Ureter (tissue), 1 donor: ENCODE results near the gene PLSCR4. TPM values are rescaled to one million over a fixed set of nuclear protein-coding genes. Genes with fewer than 3 reads are reported as not detected.

Source experiments
- DNase-seq: peaks from one replicate; pipeline ENCODE4 v3.0.0-alpha.2; 2020; ENCODE audit warnings: low spot score
- total RNA-seq: library from RNA; stranded (reverse); gene quantifications from one replicate; pipeline ENCODE4 v1.2.4, GENCODE V29; 2023
- donor health status: DM: yes; HTN: yes; CAD: no.

Gene PLSCR4
- total RNA-seq, 1 donor from 2014 or later: 26.6 TPM

DNA sequence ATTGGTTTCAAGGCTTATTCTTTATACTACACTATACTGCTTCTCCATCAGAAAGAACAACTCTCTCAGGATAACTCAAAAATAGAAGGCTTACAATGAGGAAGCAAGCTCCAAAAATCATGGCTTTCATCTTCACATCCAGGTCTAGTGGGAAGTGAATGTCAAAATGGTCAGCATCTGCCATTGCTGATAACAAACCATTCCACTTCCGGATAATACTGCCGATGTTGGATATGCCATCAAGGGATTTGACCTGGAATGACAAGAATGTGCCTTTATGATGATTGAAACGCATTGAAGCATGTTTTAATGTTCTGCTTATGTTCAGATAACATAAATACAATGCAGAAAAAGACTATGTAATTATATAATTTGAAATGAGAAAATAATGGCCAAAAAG lies 55.9 kb downstream of the PLSCR4 start:
- no peak for DNase-seq

DNA sequence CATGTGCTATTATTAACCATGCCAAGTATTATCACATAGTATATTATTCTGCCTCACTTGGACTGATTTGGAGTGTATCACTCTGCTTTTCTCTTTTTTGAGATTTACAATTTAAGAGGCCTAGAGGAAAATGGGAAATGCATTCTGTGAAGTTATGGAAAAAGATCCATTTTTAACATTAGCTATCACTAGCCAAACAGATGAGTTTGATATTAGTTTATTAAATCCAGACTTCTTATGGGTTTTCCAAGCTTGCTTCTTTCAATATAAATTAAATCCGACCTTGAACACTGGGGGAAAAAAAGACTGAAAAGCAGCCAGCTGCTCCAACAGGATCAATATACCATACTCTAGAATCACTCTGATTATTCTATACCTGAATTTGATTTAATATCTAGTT lies 59.9 kb downstream of the PLSCR4 start:
- no peak for DNase-seq

DNA sequence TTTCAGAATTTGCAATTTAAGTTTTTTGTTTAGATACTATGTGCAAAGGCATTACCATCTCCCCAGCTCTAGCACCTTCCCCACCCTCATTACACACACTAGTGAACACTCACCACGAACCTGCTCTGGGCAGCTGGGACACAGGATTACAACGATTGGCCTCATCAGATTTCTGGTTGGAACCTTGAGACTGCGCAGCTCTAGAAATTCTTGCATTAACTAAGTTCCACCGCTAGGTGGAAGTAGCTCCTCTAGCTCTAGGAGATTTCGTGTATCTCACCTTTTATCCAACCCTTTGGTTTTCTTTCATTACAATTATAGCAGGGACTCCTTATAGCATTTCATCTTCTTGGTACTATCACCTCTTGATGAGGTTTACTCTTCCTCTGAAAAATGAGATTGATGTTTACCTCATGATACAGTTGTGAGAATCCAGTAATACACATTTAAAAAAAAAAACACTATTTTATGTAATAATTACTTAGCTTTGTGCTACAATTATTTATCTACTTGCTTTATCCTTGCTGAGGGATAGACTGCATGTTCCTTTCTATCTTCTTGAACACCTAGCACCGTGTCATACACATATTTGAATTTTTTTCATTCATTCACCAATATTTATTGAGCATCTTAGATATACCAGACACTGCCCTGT lies 61.3 kb downstream of the PLSCR4 start:
- no peak for DNase-seq

DNA sequence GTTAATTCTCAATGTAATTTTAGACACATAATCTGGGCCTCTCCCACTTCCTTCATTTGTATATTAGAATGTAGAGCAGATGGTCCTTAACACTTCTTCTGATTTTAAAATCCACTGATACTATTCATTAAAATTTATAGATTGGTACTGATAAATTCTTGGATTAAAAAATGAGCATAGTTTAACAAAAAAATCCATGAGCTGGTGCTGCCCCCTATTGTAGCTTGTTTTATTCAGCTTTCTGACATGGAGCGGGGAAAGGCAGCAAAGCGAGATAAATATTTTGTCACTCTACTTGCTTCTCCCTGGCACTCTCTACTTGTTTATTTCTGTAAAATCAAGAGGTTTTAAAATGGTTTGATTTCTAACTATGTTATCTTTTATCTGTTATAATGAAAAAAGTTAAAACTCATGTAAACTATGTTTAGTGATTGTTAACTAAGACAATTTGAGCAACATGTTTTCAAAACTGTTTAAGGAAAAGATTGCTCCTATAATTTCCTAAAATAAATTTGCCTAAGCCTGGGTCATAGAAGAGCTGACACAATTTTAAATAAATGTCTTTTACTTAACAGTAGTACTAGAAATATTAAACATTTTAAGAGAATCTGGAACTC lies 63.5 kb downstream of the PLSCR4 start:
- DNase-seq: no peak

DNA sequence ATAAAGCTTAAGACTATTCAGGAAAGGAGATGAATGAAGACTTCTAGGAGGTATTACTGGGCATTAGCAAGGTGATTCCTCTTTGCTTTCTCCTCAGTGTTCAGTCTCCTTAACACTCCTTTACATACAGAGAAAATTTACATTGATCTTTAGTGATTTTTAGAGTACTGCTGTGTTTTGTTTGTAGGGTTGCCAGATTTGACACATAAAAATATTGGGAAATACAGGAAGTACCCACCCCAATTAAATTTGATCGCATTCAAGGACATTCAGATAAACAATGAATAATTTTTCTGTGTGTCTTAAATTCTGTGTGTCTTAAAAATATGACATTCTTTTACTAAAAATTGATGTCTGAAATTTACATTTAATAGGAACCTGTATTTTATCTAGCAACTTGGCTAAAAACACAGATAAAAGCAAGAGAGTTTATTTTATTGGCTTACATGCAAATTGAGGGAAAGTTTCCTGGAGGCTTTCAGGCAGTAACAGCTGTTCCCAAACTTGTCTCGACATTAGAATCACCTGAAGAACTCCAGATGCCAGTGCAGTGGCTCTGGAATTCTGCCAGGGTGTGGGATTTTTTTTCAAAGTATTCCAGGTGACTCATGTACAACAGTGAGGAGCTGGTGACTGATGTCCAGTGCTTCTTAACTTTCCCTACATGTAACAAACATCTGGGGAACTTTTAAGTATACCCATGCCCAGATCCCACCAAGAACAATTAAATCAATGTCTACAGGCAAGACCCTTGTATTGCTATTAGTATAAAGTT lies 66.5 kb downstream of the PLSCR4 start:
- DNase-seq: no peak

DNA sequence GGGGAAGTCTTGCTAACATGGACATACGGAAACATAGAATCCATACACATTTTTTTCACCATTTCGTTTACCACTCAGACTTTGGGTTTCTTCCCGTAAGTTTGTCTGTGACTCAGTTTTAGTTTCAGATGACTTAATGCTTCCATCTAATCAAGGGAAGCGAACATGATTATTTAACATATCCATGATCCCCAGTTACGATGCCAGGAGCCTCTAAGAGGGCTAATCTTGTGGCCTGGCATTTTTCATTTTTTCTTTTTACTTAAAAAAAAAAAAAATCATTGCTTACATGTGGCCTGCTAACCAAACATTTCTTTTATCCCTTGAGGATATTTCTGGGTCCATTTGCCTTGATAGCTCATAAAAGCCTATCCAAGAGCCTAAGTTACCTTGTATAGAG lies 69.7 kb downstream of the PLSCR4 start:
- DNase-seq: no peak

DNA sequence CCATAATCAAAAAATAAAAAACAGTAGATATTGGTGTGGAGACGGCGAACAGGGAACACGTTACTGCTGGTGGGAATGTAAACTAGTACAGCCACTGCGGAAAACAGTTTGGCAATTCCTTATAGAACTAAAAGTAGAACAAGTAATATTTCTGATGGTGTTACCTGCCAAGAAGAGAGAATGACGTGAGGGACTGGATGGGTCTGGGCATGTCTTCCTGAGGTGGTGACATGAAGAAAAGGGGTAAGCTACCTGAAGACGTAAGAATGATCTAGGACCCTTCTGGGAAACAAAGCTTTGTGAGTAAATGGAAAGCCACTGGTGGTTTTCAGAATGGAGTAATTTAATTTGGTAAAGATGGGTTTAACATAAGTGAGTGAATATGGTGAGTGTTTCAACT lies 70.5 kb downstream of the PLSCR4 start:
- no peak for DNase-seq

DNA sequence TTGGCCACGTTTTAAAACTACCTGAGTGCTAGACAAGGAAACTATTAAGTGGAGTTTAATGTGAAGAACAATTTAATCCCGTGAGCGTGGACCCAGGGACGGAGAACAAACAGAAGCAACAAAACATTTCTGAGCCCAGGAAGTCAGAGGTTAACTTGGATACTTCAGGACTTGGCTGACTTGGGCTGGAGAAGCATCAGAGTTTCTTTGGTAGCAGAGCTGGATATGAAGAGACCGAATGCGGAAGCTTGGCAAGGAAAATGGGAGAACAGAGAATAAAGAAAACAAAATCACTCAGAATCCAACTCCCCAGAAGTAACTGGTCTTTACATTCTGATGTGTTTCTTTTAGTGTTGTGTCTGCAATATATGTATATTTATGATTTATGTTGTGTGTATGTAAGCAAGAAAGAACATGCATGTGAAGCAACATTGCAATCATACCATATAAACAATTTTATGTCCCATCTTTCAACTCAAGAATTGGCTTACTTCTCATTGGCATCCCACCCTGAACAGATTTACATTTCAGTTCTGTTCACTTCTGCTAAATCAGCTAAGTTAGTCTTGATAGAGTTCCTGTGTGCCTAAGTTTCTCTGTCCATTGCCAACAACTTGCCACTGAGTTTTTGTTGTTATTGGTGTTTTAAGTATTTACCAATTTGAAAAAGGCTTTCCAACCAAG lies 72.8 kb downstream of the PLSCR4 start:
- no peak for DNase-seq

DNA sequence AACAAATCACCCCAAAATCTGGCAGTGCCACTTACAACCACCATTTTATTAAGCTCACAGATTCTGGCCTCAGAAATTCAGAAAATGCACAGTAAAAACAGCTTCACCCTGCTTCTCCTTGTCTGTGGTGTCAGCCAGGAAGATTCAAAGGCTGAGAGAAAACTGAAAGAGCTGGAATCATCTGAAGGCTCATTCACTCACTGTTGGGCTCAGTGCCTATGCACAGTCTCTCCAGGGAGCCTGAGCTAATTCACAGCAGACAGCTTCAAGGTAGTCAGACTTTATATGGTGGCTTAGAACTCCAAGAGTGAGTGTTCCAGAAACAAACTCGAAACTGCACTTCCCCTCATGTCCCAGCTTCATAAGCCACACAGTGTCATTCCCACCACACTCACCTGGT lies 73.4 kb downstream of the PLSCR4 start:
- no peak for DNase-seq

DNA sequence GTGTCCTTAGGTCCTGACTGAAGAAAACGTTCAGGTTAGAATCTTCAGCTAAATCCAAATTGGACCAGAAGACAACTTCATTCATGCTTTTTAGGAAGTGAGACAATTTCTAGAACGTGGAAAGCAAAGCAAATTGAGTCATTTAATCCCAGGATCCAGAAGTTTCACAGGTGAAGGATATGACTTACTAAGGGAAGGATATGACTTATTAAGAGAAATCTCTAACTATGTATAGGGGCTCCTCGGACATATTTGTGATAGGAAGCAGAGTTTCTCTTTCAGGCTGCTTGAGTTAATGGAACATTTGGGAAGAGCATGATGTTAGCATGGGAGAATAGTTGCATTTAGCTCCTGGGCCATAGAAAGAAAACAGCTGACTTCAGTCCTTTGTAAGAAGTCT lies 73.8 kb downstream of the PLSCR4 start:
- no peak for DNase-seq

DNA sequence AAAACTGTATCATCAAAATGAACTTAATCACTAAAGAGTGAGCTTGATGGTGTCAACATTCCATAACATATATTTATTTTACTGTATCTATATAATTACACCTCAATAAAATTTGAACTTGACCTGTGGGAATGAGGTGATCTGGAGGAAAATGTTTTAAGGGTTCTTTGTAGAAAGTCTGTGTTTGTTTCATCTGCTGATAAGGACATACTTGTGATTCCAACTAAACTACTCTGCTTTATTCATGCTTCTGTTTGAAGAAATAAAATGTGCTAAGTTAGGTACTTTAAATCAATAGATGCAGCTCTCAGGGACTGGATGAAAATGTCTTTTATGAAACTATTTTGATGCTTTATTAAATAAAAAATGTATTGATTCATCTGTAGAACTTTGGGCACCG lies 78.3 kb downstream of the PLSCR4 start:
- DNase-seq: no peak

DNA sequence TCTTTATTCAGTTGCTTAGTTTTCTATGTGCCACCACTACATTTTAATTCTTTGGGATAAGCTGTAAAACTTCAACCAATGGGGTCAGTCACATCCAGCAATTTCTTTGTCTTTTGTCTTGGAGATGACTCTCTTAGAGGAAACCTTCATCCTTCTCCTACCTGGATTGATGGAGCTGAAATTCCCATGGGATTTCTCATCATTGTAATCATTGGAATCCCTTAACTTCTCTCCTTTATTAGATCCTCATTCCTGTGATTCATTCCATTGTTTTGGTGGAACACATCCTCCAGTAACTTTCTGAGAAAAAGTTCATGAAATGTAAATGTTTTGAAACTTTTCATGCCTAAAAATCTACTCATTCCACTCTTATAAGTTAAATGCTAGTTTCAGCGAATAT lies 80.3 kb downstream of the PLSCR4 start:
- DNase-seq: no peak

DNA sequence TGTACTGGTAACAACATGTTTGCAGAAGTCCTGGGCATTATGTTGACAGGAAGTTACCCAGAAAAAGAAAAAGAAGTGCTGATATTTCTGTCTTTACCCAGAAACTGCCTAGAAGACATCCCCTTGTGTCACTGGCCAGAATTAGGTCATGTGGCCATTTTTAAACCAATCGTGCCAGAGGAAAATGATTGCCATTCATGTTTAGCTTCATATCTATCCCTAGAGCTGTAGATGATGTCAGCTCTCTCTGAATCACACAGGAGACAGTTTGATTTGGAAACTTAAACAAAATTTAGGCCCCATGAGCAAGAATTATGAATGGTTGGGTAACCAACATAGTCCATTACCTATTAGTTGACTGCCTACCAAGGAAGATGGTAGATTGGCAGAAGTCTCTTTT lies 81.0 kb downstream of the PLSCR4 start:
- no peak for DNase-seq

DNA sequence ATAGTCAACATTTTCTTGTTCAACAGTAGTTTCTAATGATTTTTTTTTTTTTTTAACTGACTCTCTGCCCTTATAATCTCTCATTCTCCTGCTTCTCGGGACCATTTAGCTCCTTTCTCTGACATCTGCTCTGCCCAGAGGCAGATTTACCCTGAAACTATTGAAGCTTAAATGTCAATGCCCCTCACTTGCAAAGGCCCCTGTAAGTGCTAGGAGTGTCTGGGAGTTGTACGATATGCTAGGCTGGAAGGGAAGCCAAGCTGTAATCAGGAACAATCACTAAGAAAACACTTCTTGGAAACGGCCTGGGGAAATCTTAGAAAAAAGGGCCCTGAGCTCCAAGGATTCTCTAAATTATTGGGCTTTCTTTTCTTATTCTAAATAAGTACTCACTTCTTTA lies 84.1 kb downstream of the PLSCR4 start:
- no peak for DNase-seq

DNA sequence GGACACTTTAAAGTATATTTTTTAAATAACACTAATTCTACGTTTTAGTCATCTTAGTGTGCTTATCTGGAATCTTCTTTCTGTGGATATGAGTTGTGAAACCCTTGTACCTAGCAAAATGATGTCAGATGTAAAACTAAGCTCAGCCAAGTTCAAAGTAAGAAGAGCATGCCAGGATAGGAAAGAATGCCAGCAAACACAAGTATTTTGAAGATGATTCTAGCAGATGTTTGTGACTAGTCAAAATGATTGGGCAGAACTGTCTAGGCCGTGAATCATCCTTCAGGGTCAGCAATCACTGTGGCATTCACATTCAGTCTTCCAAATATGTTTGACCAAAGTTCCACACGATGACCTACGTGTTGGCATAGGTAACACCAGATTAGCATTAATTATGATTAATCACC lies 84.5 kb downstream of the PLSCR4 start:
- no peak for DNase-seq

DNA sequence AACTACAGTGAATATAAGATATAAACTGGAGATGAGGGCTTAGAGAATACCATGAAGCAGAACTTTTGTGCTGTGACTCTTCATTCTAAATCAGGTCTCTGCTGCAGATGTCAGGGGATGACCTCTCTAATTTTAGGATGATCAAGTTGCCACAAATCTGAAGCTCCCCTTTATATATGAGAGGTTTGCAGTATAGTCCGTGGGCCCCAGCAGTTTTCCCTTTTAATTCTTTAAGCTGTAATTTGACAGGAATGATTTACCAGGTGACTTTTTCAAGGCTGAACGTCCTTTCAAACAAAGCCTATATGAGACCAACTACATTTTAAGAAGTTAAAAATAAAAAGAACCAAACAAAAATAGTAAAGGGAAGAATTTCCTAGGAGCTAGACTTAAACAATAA lies 85.0 kb downstream of the PLSCR4 start:
- DNase-seq: no peak

DNA sequence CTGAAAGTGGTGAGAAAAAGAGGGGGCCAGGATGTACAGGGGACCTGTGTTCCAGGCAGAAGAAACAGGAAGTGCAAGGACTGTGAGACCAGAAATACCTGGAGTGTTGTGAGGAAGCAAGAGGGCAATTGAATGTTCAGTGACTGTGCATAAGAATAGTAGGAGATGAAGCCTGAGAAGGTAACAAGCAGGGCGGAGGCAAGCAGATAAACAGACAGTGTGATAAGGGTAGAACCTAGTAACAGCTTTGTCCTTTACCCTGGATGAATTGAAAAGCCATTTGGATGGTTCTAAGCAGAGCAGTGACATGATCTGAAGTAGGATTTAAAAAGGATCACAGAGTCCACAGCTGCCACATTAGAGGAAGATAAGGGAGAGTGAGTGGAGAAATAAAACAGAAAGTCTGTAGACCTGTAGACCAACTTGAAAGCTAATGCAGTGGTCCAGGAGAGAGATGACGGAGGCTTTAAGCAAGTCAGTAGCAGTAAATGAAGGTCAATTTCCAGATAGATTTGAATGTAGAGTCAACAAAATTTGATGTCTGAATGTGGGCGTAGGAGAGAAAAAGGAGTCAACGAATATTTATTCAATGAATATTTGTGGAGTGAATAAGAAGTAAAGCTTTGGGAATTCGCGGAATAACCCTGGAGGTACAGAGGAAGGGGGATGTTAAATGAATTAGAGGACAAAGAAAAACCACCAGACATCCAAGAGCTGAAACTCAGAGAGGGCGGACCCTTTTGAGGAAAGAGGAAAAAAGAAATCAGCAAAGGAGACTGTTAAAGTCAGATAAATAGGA lies 85.7 kb downstream of the PLSCR4 start:
- DNase-seq: no peak

DNA sequence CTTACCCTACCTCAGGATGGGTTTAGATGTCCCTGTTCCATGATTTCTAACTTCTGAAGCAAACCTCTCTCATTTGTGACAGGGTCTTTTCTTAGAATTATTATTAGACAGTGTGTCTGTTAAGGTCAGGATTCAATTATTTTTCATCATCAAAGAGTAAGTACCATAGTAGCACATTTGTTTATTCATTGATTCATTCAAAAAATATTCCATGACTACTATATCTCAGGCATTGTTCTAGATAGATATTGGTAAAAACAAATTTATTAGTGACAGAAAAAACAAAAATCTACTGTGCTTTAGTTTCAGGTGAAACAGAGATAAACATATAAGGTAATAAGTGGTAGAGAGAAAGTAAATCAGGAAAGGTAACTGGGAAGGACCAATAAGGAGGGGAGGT lies 86.4 kb downstream of the PLSCR4 start:
- DNase-seq: no peak

DNA sequence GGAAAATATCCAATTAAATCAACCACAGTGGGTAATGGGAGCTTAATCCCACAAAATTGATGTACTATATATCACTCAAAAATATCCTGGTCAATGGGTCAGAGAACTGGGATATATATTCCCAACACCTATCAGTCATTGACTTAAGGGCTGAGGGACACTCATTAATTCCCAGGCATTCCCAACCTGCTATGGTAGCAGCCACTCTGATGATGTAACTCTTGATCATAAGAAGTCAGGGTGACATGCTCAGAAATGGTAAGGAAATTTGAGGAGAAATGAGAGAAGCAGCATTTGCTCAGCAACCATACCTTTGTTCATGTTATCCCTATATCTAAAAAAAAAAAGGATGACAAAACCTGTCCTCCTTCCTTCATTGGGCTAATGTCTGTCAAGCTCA lies 86.8 kb downstream of the PLSCR4 start:
- DNase-seq: no peak

DNA sequence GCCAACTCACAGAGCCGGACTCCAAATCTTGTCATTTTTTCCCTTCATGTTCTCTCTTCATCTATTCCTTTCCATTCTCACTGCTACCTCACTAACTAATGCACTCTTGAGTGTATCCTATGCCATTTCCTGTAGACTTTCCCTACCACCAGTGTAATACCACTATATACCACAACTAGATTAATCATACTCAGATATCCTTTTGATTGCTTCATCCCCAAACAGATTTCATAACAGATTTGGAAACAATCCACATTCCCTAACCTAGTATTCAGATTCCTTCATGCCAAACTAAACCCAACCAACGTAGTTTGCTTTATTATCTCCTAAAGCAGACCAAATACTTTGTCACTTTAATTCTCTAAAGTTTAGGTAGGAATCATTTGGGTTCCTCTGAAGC lies 87.3 kb downstream of the PLSCR4 start:
- DNase-seq: no peak

DNA sequence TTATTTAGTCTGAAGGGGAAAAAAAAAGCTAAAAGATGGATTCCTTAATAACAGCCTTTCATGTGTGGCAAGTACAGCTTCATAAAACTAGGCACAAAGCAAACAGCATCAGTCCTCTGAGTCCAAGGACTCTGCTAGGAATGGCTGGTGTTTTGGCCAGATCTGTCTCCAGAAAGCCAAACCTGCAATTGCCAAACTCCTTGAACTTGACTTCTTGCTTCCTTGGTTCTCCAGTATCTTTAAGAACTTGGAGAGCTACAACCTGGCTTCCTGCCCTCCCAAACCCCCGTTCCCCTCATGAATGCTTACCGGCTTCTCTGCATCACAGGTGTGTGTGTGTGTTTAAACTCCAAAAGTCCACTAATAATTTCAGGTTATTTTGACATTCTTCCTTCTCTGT lies 88.3 kb downstream of the PLSCR4 start:
- no peak for DNase-seq

DNA sequence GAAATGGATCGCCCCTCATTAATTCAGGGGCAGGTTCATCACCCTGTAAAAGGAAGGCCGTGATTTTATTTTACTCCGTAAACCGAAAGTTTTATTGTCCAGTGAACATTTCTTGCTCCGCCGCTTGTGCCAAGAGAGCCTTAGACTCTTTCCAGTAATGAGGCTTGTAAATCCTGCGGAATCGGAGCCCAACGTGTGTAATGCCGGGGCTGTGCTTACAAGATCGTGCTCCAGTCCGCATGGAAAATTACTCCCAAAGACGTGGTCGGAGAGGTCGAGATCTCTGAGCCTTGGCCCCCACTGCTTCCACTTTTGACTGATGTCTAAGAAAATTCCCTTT lies 89.3 kb downstream of the PLSCR4 start:
- DNase-seq: peak; percentile 65
